HepG2 (cell line): Measurements from ENCODE around the gene B3GNT9. TPM values are rescaled to one million over a fixed set of nuclear protein-coding genes. Genes with fewer than 3 reads are reported as not detected.

Source experiments
- AGO1 ChIP-seq: fragments of 200-400 bp; formaldehyde crosslinking; IDR thresholded peaks from 2 replicates; pipeline ENCODE4 v1.6.1; 2017; ENCODE audit warnings: mild to moderate bottlenecking, low read depth, low read length, moderate library complexity; ENCODE audit not compliant: poor library complexity, severe bottlenecking
- ATF2 ChIP-seq: sonication (generic); formaldehyde crosslinking; IDR thresholded peaks from 2 replicates; pipeline ENCODE4 v1.4.0; 2020; ENCODE audit warnings: missing genetic modification reagents
- FIP1L1 ChIP-seq: fragments of 200-400 bp; formaldehyde crosslinking; IDR thresholded peaks from 2 replicates; pipeline ENCODE4 v1.6.1; 2018; ENCODE audit warnings: low read depth, mild to moderate bottlenecking, low read length, moderate library complexity, borderline replicate concordance; ENCODE audit not compliant: insufficient read depth
- FOXP4 ChIP-seq: sonication (generic); formaldehyde crosslinking; IDR thresholded peaks from 2 replicates; pipeline ENCODE4 v1.4.0; 2020; ENCODE audit warnings: missing genetic modification reagents
- IRF2 ChIP-seq: IDR thresholded peaks from 2 replicates; pipeline ENCODE4 v1.6.1; 2018; ENCODE audit warnings: missing genetic modification reagents, missing compliant biosample characterization
- PATZ1 ChIP-seq: sonication (generic); formaldehyde crosslinking; IDR thresholded peaks from 2 replicates; pipeline ENCODE4 v1.4.0; 2020; ENCODE audit warnings: missing genetic modification reagents
- POLR2AphosphoS5 ChIP-seq: IDR thresholded peaks from 2 replicates; pipeline ENCODE4 v1.6.1; 2012; ENCODE audit warnings: low read depth, low read length
- RARA ChIP-seq: IDR thresholded peaks from 2 replicates; pipeline ENCODE4 v1.6.1; 2016; ENCODE audit warnings: missing genetic modification reagents, missing compliant biosample characterization
- RNF2 ChIP-seq: fragments of 450-650 bp; conservative IDR thresholded peaks from 2 replicates; pipeline ENCODE4 v1.6.1; 2016; ENCODE audit warnings: low read depth
- RXRB ChIP-seq: IDR thresholded peaks from 2 replicates; pipeline ENCODE4 v1.6.1; 2016; ENCODE audit warnings: borderline replicate concordance, missing genetic modification reagents, missing compliant biosample characterization
- SAFB2 ChIP-seq: sonication (generic); formaldehyde crosslinking; IDR thresholded peaks from 2 replicates; pipeline ENCODE4 v1.5.1; 2020; ENCODE audit warnings: missing genetic modification reagents, low read depth, mild to moderate bottlenecking, borderline replicate concordance
- TOPORS ChIP-seq: sonication (generic); formaldehyde crosslinking; IDR thresholded peaks from 2 replicates; pipeline ENCODE4 v1.8.0; 2023; ENCODE audit warnings: mild to moderate bottlenecking, missing genetic modification reagents
- ZBTB1 ChIP-seq: sonication (generic); formaldehyde crosslinking; IDR thresholded peaks from 2 replicates; pipeline ENCODE4 v1.4.0; 2020; ENCODE audit warnings: missing genetic modification reagents, borderline replicate concordance
- ZBTB37 ChIP-seq: sonication (generic); formaldehyde crosslinking; IDR thresholded peaks from 2 replicates; pipeline ENCODE4 v1.4.0; 2020; ENCODE audit warnings: mild to moderate bottlenecking, missing genetic modification reagents
- ZMAT5 ChIP-seq: sonication (generic); formaldehyde crosslinking; IDR thresholded peaks from 2 replicates; pipeline ENCODE4 v1.5.0; 2020; ENCODE audit warnings: mild to moderate bottlenecking, low read depth, missing genetic modification reagents, borderline replicate concordance
- ZNF160 ChIP-seq: sonication (generic); formaldehyde crosslinking; IDR thresholded peaks from 2 replicates; pipeline ENCODE4 v1.8.0; 2022; ENCODE audit warnings: mild to moderate bottlenecking, inconsistent platforms, missing genetic modification reagents
- ZNF263 ChIP-seq: sonication (generic); formaldehyde crosslinking; IDR thresholded peaks from 2 replicates; pipeline ENCODE4 v1.4.0; 2020; ENCODE audit warnings: missing genetic modification reagents
- ZNF772 ChIP-seq: sonication (generic); formaldehyde crosslinking; IDR thresholded peaks from 2 replicates; pipeline ENCODE4 v1.5.0; 2020; ENCODE audit warnings: mild to moderate bottlenecking, missing genetic modification reagents
- ZSCAN22 ChIP-seq: sonication (generic); formaldehyde crosslinking; IDR thresholded peaks from 2 replicates; pipeline ENCODE4 v1.4.0; 2020; ENCODE audit warnings: mild to moderate bottlenecking, missing genetic modification reagents
- polyA plus RNA-seq, 8 experiments: library from polyadenylated mRNA; depleted of rRNA in 3 of 8; stranded (reverse) in 7 of 8; unstranded in 1 of 8; fragments of >200 nt; fragmentation: Illumina TruSeq in 4 of 8; extraction: Trizol in 4 of 8; gene quantifications; 2 replicates each; pipeline versions ENCODE4 v1.2.1 to v1.2.3, GENCODE V29; 2011 to 2016; ENCODE audit warnings: low read depth in 4 of 8, missing spikeins in 1 of 8, mixed read lengths in 1 of 8; ENCODE audit not compliant: insufficient read depth in 1 of 8
- total RNA-seq, 5 experiments: library from RNA; depleted of rRNA; stranded (reverse); fragments of >200 nt; fragmentation: Illumina TruSeq; extraction: Trizol; gene quantifications; 2 replicates each; pipeline ENCODE4 v1.2.3, GENCODE V29; 2016; ENCODE audit warnings: low read depth in 1 of 5

Gene B3GNT9
- total and polyA plus RNA-seq, 2 of the 13 experiments (the other 11 are each of a cell fraction or from before 2014, with no cell fraction given), result 1.5 to 3.1 TPM

- TF ChIP-seq FIP1L1, result no peak
- peak; percentile 96 for TF ChIP-seq ZSCAN22 (CRISPR knock-in tag)
- TF ChIP-seq TOPORS, result peak; percentile 69; the same call in 1 of the 2 replicates
- TF ChIP-seq RARA (CRISPR knock-in tag), result peak; percentile 42
- peak; percentile 82; the same call in 1 of the 2 replicates for TF ChIP-seq ATF2 (CRISPR knock-in tag)
- TF ChIP-seq RXRB (CRISPR knock-in tag), result peak; percentile 55
- TF ChIP-seq FOXP4 (CRISPR knock-in tag), result peak; percentile 57
- TF ChIP-seq SAFB2 (CRISPR knock-in tag), result peak; percentile 51; the same call in 1 of the 2 replicates
- TF ChIP-seq POLR2AphosphoS5, result peak; percentile 55
- TF ChIP-seq PATZ1 (CRISPR knock-in tag), result peak; percentile 37; the same call in 1 of the 2 replicates
- no peak for TF ChIP-seq ZMAT5 (CRISPR knock-in tag)
- TF ChIP-seq ZNF160 (CRISPR knock-in tag), result peak; percentile 91
- TF ChIP-seq IRF2 (CRISPR knock-in tag), result peak; percentile 95
- TF ChIP-seq ZNF772 (CRISPR knock-in tag), result peak; percentile 72; the same call in 1 of the 2 replicates
- peak; percentile 61 for TF ChIP-seq ZNF263 (CRISPR knock-in tag)
- TF ChIP-seq RNF2, result peak; percentile 86
- no peak for TF ChIP-seq ZBTB37 (CRISPR knock-in tag)
- TF ChIP-seq ZBTB1 (CRISPR knock-in tag), result no peak
- TF ChIP-seq AGO1, result peak; percentile 50
These were observed 41.3 kb upstream of the B3GNT9 start, which contains the start of gene E2F4 (continued) for GRCh38 chr16:67191995-67192681.
